GM18907 (cell line): ENCODE measurements around the gene LAYN.

Experiments used
- ATAC-seq: cut with Tn5 transposase; IDR thresholded peaks from one replicate; pipeline ENCODE4 v1.9.1; 2021; ENCODE audit warnings: mild to moderate bottlenecking, moderate library complexity; ENCODE audit not compliant: unreplicated experiment

LAYN gene

DNA sequence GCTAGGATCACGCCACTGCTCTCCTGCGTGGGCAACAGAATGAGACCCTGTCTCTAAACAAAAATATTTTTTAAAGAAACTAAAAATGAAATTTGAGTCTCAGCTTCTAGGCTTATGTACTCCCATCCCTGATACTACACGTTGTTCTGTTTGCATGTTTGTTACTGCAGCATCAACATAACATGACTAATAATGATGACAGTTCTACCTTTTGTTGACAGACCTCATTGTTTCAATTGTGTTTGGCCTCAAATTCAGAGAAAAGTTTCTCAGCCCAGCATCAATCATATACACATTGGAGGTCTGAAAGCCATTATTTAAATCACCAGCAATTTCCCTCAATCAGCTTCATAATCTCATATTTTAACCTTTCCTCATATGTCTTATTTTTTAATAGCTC lies 20.8 kb downstream of the LAYN start:
- no peak for ATAC-seq

- no peak for ATAC-seq
Measured at GRCh38 chr11:111561791-111562325, 21.3 kb downstream of the LAYN start.

- no peak for ATAC-seq
Measured at GRCh38 chr11:111562692-111563389, 22.3 kb downstream of the LAYN start.

DNA sequence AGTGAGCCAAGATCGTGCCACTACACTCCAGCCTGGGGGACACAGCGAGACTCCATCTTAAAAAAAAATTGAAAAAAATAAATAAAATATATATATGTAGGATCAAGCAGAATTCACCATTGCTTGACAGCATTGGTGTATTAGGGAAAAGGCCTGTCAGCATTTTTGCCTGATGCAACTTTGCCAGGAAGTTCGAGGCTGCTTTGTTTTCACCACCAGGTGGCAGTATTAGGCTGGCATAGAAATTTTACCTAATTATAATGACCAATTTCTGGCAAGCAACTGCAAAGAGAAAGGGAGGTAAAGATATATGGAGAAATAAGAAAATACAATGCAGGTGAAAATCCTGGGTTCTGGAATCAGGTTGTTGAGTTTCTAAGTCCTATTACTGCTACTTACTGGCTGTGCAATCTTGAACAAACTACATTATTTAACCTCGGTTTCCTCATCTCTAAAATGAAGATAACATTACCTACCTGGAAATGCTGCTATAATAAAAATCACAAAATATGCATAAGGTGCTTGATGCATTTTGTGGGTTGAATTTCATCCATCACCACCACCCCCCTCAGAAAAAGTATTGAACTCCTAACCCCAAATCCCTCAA lies 24.7 kb downstream of the LAYN start:
- no peak for ATAC-seq

- no peak for ATAC-seq
Measured at GRCh38 chr11:111566324-111566723, 25.8 kb downstream of the LAYN start.

- no peak for ATAC-seq
Measured at GRCh38 chr11:111569476-111569875, 29.0 kb downstream of the LAYN start.

DNA sequence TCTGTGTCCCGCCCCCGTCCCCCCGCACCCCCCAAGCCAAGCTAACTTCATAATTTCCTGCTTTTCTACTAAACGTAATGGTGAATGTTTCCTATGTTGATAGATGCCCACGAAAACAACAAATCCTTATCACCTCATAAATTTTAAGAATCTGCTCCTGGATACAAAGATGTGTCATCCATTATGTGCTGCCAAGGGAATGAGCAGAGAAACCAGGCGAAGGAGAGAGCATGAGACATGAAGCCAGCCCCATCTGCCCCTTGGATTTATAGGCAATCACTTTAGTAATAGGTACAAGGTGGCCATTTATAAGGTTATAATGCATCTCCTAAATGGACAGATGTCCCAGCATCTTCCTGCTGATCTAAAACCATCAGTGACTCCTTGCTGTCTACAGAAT lies 30.3 kb downstream of the LAYN start:
- ATAC-seq = no peak

GRCh38 chr11:111571829-111572501 lies 31.4 kb downstream of the LAYN start:
- no peak for ATAC-seq

DNA sequence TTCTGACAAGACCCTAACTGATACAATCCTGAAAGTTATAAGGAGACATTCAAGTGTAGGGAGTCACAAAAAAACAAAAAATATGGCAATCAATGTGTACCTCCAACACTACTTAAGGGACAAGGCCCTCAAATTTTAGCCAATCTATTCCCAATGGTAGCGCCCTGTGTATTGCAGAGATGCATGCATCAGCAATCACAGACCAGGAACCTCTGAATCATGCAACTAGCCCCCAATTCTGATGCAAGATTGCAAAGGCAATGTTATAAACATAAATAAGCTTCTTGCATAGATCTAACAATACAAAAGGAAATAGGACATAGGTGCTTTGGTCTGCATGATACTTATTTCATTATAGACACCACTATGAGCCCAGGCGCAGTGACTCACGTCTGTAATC lies 32.1 kb downstream of the LAYN start:
- no peak for ATAC-seq

DNA sequence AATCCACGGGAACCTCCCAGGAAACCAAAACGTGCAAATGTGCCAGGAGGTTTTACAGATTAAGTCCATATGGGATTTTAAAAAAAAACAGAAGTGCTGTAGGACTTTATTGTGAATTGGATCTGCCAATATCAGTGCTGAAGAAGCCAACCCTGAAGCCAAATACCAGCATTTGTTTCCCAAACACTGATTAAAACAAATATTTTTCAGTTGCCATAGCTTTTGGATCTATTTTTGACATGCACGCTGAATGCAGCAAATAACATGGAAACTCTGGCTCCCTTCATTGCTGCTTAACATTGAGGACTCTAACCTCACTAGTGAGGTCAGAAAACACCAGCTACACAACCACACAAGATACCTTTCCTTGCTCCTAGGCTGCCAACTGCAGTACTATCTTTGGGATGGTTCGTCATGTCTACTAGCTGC lies 33.3 kb downstream of the LAYN start:
- no peak for ATAC-seq

- no peak for ATAC-seq
Measured at GRCh38 chr11:111574373-111575225, 34.1 kb downstream of the LAYN start.

DNA sequence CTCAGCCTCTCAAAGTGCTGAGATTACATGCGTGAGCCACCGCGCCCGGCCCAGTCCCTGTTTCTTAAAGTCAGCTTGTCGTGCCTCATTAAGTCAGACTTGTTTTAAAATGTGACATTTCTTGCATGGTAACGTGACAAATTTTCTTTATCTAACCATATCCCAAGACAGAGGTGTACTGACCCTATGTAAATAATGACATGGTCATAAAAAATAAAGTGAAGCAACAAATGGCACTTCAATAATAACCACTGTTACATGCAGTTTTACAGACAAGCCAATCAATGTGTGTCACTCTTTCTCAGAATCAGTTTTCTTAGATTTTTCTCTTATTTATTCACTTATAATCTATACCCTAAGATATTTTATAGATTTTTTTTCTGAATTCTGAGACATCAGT lies 35.2 kb downstream of the LAYN start:
- ATAC-seq = no peak

DNA sequence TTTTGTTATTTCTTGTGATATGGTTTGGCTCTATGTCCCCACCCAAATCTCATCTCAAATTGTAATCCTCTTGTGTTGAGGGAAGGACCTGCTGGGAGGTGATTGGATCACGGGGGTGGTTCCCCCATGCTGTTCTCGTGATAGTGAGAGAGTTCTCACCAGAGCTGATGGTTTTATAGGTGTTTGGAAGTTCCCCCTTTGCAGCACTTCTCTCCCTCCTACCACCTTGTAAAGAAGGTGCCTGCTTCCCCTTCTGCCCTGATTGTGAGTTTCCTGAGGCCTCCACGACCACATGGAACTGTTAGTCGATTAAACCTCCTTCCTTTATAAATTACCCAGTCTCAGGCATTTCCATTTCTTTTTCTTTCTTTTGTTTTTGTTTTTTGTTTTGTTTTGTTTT lies 37.3 kb downstream of the LAYN start:
- no peak for ATAC-seq

DNA sequence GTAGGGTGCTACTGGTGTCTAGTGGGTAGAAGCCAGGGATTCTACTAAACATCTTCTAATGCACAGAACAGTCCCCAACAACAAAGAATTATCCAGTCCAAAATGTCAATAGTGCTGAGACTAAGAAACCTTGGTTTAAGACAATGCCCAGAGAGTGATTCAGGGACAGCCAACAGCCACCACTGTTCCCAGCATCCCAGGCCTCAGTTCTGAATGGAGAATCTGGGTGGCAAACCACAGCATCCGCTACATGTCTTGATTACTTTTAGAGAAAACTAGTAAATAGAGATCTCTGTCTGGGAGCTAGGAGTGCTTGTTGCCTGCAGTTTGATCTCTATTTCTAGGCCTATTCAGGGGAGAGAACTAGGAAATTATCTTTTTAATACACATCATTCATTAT lies 40.8 kb downstream of the LAYN start:
- no peak for ATAC-seq

- no peak for ATAC-seq
Measured at GRCh38 chr11:111582163-111582562, 41.6 kb downstream of the LAYN start.

GRCh38 chr11:111582881-111583280 lies 42.4 kb downstream of the LAYN start:
- ATAC-seq = no peak

DNA sequence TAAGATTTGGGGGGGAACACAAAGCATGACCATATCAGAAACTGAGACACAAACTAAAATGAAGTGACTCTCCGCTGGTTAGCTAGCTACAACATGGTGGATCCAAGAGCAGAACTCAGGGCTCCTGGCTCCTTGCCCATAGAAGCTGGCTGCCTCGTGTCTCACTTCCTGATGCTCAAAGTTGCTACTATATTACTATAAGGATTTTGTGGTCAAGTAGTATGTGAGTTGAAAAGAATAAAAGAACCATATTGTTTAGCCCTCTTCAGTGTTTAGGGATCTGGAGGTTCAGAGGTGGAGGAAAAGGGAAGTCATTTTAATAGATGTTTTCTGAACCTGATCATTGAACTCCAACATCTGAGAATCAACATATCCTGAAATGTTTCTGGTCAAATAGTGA lies 44.9 kb downstream of the LAYN start:
- ATAC-seq = no peak

- ATAC-seq = no peak
Measured at GRCh38 chr11:111586388-111586831, 45.9 kb downstream of the LAYN start.

- ATAC-seq = no peak
Measured at GRCh38 chr11:111589114-111589513, 48.6 kb downstream of the LAYN start.

- ATAC-seq = no peak
Measured at GRCh38 chr11:111589886-111590499, 49.5 kb downstream of the LAYN start.
